Neural progenitor cell (in vitro differentiated cells): Measurements from ENCODE around the gene PFN4. TPM values are rescaled to one million over a fixed set of nuclear protein-coding genes. Genes with fewer than 3 reads are reported as not detected.
A peak's percentile ranks its signal among the peaks of the same experiment; 100 is the strongest.
"Not testable (repeated sequence)": the region's sequence is repeated elsewhere in the genome, so short reads cannot be mapped to it uniquely, and the experiment has no call there.

ENCODE experiments used
- DNase-seq: peaks from one replicate; pipeline ENCODE4 v3.0.0-alpha.2; 2016; ENCODE audit warnings: low spot score
- H2AFZ ChIP-seq: fragments of 200-600 bp; sonication (generic); replicated peaks from 2 replicates; pipeline ENCODE4 v1.6.1; 2016; ENCODE audit warnings: antibody characterized with exemption
- H3F3A ChIP-seq: fragments of 200-600 bp; sonication (generic); 2 replicates; pipeline ENCODE4 v1.6.1; 2016; ENCODE audit warnings: antibody characterized with exemption, low read depth
- H3K27ac ChIP-seq: fragments of 200-600 bp; sonication (generic); 2 replicates; pipeline ENCODE4 v1.5.1; 2016; ENCODE audit warnings: mild to moderate bottlenecking
- H3K27me3 ChIP-seq: fragments of 200-600 bp; sonication (generic); 2 replicates; pipeline ENCODE4 v1.6.1; 2016; ENCODE audit warnings: mild to moderate bottlenecking, moderate library complexity
- H3K36me3 ChIP-seq: fragments of 200-600 bp; sonication (generic); 2 replicates; pipeline ENCODE4 v1.5.1; 2016
- H3K4me1 ChIP-seq: fragments of 200-600 bp; sonication (generic); 2 replicates; pipeline ENCODE4 v1.6.1; 2016; ENCODE audit warnings: mixed run types
- H3K4me2 ChIP-seq: fragments of 200-600 bp; sonication (generic); 2 replicates; pipeline ENCODE4 v1.6.1; 2016
- H3K4me3 ChIP-seq: fragments of 200-600 bp; sonication (generic); 2 replicates; pipeline ENCODE4 v1.5.1; 2016
- H3K79me2 ChIP-seq: fragments of 200-600 bp; sonication (generic); 2 replicates; pipeline ENCODE4 v1.6.1; 2016; ENCODE audit warnings: low read depth
- H3K9ac ChIP-seq: fragments of 200-600 bp; sonication (generic); 2 replicates; pipeline ENCODE4 v1.6.1; 2016
- H3K9me3 ChIP-seq: fragments of 200-600 bp; sonication (generic); 2 replicates; pipeline ENCODE4 v1.5.1; 2016; ENCODE audit warnings: low read depth
- H4K20me1 ChIP-seq: fragments of 200-600 bp; sonication (generic); 2 replicates; pipeline ENCODE4 v1.6.1; 2016; ENCODE audit warnings: low read depth
- H3K27ac Mint-ChIP-seq: 3 replicates; pipeline ENCODE4 v1.8.0; 2021; ENCODE audit warnings: mixed read lengths
- H3K27me3 Mint-ChIP-seq: 2 replicates; pipeline ENCODE4 v1.8.0; 2022; ENCODE audit warnings: low read depth, mild to moderate bottlenecking, inconsistent platforms, moderate library complexity, mixed read lengths; ENCODE audit not compliant: insufficient read depth
- H3K36me3 Mint-ChIP-seq: 3 replicates; pipeline ENCODE4 v1.8.0; 2021; ENCODE audit warnings: mixed read lengths
- H3K4me1 Mint-ChIP-seq: 3 replicates; pipeline ENCODE4 v1.8.0; 2021; ENCODE audit warnings: mixed read lengths
- H3K4me3 Mint-ChIP-seq: 3 replicates; pipeline ENCODE4 v1.8.0; 2021; ENCODE audit warnings: mild to moderate bottlenecking, moderate library complexity, mixed read lengths
- H3K9me3 Mint-ChIP-seq: 3 replicates; pipeline ENCODE4 v1.8.0; 2020; ENCODE audit warnings: mixed read lengths
- EZH2 ChIP-seq: fragments of 200-600 bp; sonication (generic); IDR thresholded peaks from 2 replicates; pipeline ENCODE4 v1.6.1; 2017; ENCODE audit warnings: antibody characterized with exemption, mild to moderate bottlenecking, moderate library complexity
- EZH2phosphoT487 ChIP-seq: fragments of 200-600 bp; sonication (generic); IDR thresholded peaks from 2 replicates; pipeline ENCODE4 v1.6.1; 2017; ENCODE audit warnings: antibody characterized with exemption
- total RNA-seq: library from RNA; depleted of rRNA; stranded (reverse); fragments of >200 nt; gene quantifications from 2 replicates; pipeline ENCODE4 v1.2.3, GENCODE V29; 2015; ENCODE audit warnings: low replicate concordance
- TF ChIP-seq, protein P1 (sequence below): fragments of 200-600 bp; sonication (generic); IDR thresholded peaks from 2 replicates; pipeline ENCODE4 v1.5.1; 2017; ENCODE audit warnings: antibody characterized with exemption, mild to moderate bottlenecking

PFN4 gene
- total RNA-seq, 1 donor from 2014 or later, result 0.21 TPM

DNA sequence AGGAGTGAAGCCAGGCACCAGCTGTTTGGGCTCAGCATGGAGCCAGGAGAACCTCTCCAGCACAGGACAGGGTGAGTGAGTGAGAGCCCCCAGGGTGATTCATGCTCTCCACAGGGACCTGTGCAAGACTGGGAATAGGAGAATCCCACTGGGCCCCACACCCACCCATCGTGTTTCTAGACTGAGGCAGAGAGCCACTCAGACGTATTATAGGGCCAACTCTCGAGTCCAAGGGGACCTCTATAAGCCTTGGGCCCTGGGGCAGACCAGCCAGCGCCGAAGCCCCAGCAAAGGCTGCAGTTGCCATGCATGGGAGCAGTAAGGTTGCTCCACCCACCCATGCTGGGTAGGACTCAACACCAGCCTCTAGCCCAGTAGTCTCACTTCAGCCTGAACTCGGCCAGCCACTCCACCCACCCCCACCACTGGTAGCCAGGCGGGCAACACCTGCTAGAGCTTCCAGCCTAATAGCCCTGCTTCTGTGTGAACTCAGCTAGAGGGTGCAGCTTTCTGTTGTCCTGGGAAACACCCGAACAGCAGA lies 19.0 kb downstream of the PFN4 start:
- Histone ChIP-seq H3K27ac (no peak overlapping the region), H3K4me3 (no peak overlapping the region), H2AFZ (no peak overlapping the region), H4K20me1 (no peaks in the 10 kb centered on the region), H3K27me3 (no peaks in the 10 kb centered on the region), H3K4me2 (no peak overlapping the region), H3K4me1 (no peaks in the 10 kb centered on the region), H3K79me2 (no peaks in the 10 kb centered on the region), H3F3A (no peaks in the 10 kb centered on the region), H3K9me3 (no peaks in the 10 kb centered on the region), H3K36me3 (no peaks in the 10 kb centered on the region), H3K9ac (no peak overlapping the region)
- no peak overlapping the region for H3K4me3 Mint-ChIP-seq
- H3K27ac Mint-ChIP-seq, result no peak overlapping the region
- TF ChIP-seq EZH2phosphoT487, result no peak
- TF ChIP-seq, protein P1, sequence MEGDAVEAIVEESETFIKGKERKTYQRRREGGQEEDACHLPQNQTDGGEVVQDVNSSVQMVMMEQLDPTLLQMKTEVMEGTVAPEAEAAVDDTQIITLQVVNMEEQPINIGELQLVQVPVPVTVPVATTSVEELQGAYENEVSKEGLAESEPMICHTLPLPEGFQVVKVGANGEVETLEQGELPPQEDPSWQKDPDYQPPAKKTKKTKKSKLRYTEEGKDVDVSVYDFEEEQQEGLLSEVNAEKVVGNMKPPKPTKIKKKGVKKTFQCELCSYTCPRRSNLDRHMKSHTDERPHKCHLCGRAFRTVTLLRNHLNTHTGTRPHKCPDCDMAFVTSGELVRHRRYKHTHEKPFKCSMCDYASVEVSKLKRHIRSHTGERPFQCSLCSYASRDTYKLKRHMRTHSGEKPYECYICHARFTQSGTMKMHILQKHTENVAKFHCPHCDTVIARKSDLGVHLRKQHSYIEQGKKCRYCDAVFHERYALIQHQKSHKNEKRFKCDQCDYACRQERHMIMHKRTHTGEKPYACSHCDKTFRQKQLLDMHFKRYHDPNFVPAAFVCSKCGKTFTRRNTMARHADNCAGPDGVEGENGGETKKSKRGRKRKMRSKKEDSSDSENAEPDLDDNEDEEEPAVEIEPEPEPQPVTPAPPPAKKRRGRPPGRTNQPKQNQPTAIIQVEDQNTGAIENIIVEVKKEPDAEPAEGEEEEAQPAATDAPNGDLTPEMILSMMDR, result no peak
- TF ChIP-seq EZH2, result no peak
- peaks cover 2% of the 10 kb centered on the region for H3K36me3 Mint-ChIP-seq
- no peaks in the 10 kb centered on the region for H3K4me1 Mint-ChIP-seq
- DNase-seq, result no peak
- peaks cover 38% of the 10 kb centered on the region for H3K9me3 Mint-ChIP-seq
- H3K27me3 Mint-ChIP-seq, result no peaks in the 10 kb centered on the region

DNA sequence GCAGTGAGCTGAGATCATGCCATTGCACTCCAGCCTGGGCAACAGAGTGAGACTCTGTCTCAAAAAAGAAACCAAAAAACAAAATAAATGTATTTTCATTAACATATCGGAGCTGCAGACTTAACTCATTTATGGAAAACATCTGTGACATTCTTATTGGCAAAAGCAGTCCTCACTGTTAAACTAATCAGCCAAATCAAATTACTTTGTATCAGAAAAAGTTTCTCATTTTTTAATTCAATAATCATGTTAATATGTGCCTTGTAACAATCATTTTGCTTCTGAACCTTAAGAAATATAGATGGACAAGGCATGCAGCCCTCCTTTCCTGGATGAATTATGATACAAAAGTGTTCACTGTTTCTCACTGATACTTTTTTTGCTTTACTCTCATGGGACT lies 20.5 kb downstream of the PFN4 start:
- Mint-ChIP-seq H3K9me3 (peaks cover 26% of the 10 kb centered on the region), H3K4me3 (no peak overlapping the region), H3K36me3 (peaks cover 2% of the 10 kb centered on the region), H3K4me1 (no peaks in the 10 kb centered on the region), H3K27ac (no peak overlapping the region), H3K27me3 (no peaks in the 10 kb centered on the region)
- TF ChIP-seq, protein P1, result no peak
- TF ChIP-seq EZH2phosphoT487, result no peak
- TF ChIP-seq EZH2, result no peak
- no peak overlapping the region for H3K4me3 ChIP-seq
- H3K27me3 ChIP-seq, result no peaks in the 10 kb centered on the region
- H3K9ac ChIP-seq, result no peak overlapping the region
- no peak overlapping the region for H3K27ac ChIP-seq
- H3K9me3 ChIP-seq, result no peaks in the 10 kb centered on the region
- H3K79me2 ChIP-seq, result no peaks in the 10 kb centered on the region
- H3K36me3 ChIP-seq, result no peaks in the 10 kb centered on the region
- H3K4me1 ChIP-seq, result no peaks in the 10 kb centered on the region
- no peak for DNase-seq
- H3K4me2 ChIP-seq, result no peak overlapping the region
- H4K20me1 ChIP-seq, result no peaks in the 10 kb centered on the region
- H2AFZ ChIP-seq, result no peak overlapping the region
- H3F3A ChIP-seq, result no peaks in the 10 kb centered on the region

DNA sequence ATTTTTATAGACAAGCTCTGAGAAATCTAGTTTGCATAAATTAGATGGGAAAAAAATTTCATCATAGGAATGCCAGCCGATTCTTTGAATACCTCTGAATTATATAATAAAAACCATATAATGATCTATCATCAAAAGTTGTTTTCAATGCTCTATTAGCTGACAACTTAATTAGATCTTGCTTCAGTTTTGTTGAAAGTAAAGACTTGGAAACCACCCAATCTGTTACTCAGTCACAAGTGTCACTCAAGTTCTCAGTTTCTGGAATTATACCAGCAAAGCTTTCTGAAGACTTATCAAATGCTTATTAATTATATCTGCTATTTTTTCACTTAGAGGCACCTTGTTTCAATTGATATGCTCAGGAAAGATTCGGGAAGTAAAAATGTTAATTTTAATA lies 21.1 kb downstream of the PFN4 start:
- Histone ChIP-seq H3K9ac (no peak overlapping the region), H3K27ac (no peak overlapping the region), H3K9me3 (no peaks in the 10 kb centered on the region), H3F3A (no peaks in the 10 kb centered on the region), H3K4me1 (no peaks in the 10 kb centered on the region), H3K4me3 (no peak overlapping the region), H3K4me2 (no peak overlapping the region), H2AFZ (no peak overlapping the region), H3K79me2 (no peaks in the 10 kb centered on the region), H4K20me1 (no peaks in the 10 kb centered on the region), H3K27me3 (no peaks in the 10 kb centered on the region), H3K36me3 (no peaks in the 10 kb centered on the region)
- Mint-ChIP-seq H3K27ac (no peak overlapping the region), H3K9me3 (peaks cover 19% of the 10 kb centered on the region), H3K36me3 (peaks cover 2% of the 10 kb centered on the region), H3K4me3 (no peak overlapping the region), H3K27me3 (no peaks in the 10 kb centered on the region), H3K4me1 (no peaks in the 10 kb centered on the region)
- no peak for DNase-seq
- no peak for TF ChIP-seq EZH2
- TF ChIP-seq, protein P1, result no peak
- TF ChIP-seq EZH2phosphoT487, result no peak

DNA sequence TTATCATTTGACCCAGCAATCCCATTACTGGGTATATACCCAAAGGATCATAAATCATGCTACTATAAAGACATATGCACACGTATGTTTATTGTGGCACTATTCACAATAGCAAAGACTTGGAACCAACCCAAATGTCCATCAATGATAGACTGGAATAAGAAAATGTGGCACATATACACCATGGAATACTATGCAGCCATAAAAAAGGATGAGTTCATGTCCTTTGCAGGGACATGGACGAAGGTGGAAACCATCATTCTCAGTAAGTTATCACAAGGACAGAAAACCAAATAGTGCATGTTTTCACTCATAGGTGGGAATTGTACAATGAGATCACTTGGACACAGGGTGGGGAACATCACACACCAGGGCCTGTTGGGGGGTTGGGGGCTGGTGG lies 22.4 kb downstream of the PFN4 start:
- H3K27ac Mint-ChIP-seq, H3K4me2 ChIP-seq, DNase-seq, H3K4me3 Mint-ChIP-seq, H4K20me1 ChIP-seq, H3K27ac ChIP-seq, H3K9me3 ChIP-seq, H3K4me1 Mint-ChIP-seq, H3K36me3 Mint-ChIP-seq, H3F3A ChIP-seq, H3K27me3 Mint-ChIP-seq, H3K36me3 ChIP-seq, H3K9ac ChIP-seq, H3K4me1 ChIP-seq, H2AFZ ChIP-seq, H3K79me2 ChIP-seq, H3K4me3 ChIP-seq, H3K27me3 ChIP-seq: not testable (repeated sequence)
- peaks cover 11% of the 10 kb centered on the region for H3K9me3 Mint-ChIP-seq

DNA sequence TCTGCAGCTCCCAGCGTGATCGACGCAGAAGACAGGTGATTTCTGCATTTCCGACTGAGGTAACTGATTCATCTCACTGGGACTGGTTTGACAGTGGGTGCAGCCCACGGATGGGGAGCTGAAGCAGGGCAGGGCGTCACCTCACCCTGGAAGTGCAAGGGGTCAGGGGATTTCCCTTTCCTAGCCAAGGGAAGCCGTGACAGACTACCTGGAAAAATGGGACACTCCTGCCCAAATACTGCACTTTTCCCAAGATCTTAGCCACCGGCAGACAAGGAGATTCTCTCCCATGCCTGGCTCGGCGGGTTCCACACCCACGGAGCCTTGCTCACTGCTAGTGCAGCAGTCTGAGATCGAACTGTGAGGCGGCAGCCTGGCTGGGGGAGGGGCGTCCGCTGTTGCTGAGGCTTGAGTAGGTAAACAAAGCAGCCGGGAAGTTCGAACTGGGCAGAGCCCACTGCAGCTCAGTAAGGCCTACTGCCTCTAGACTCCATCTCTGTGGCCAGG lies 27.9 kb downstream of the PFN4 start:
- not testable (repeated sequence) for H3K27me3 Mint-ChIP-seq, H3K4me3 Mint-ChIP-seq, H3K27ac ChIP-seq, H3K36me3 Mint-ChIP-seq, H3K9me3 Mint-ChIP-seq, H3K27ac Mint-ChIP-seq, H3F3A ChIP-seq, H3K36me3 ChIP-seq, H3K4me1 ChIP-seq, H4K20me1 ChIP-seq, H3K79me2 ChIP-seq, H3K9me3 ChIP-seq, H3K4me3 ChIP-seq, H3K9ac ChIP-seq, H3K27me3 ChIP-seq, H3K4me1 Mint-ChIP-seq
- Histone ChIP-seq H3K4me2 (peak overlapping the region; percentile 47), H2AFZ (peak overlapping the region; percentile 60)
- peak; percentile 13 for DNase-seq

DNA sequence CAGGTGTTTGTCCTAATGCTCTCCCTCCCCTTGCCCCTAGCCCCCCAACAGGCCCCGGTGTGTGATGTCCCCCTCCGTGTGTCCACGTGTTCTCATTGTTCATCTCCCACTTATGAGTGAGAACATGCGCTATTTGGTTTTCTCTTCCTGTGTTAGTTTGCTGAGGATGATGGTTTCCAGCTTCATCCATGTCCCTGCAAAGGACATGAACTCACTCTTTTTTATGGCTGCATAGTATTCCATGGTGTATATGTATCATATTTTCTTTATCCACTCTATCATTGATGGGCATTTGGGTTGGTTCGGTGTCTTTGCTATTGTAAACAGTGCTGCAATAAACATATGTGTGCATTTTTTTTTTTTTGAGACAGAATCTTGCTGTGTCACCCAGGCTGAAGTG lies 29.9 kb downstream of the PFN4 start:
- not testable (repeated sequence) for H3K9me3 Mint-ChIP-seq
- H3K36me3 Mint-ChIP-seq, result peaks cover 11% of the 10 kb centered on the region

More for the DNA sequence above, 29.9 kb downstream of the PFN4 start:
- not testable (repeated sequence) for H3K79me2 ChIP-seq, H3K27ac ChIP-seq, H3K4me1 ChIP-seq, H3K27me3 ChIP-seq, H3K4me1 Mint-ChIP-seq, H3K4me3 ChIP-seq, DNase-seq, H3K36me3 ChIP-seq, H3K4me2 ChIP-seq, H3K27ac Mint-ChIP-seq, H3K9ac ChIP-seq, H3F3A ChIP-seq, H3K9me3 ChIP-seq, H3K27me3 Mint-ChIP-seq, H3K4me3 Mint-ChIP-seq, H2AFZ ChIP-seq, H4K20me1 ChIP-seq
